GM21528 (cell line): ENCODE measurements around the gene AMPH.
"Not testable (repeated sequence)": the region's sequence is repeated elsewhere in the genome, so short reads cannot be mapped to it uniquely, and the experiment has no call there.

Experiments used
- ATAC-seq: cut with Tn5 transposase; IDR thresholded peaks from one replicate; pipeline ENCODE4 v1.9.1; 2021; ENCODE audit warnings: mild to moderate bottlenecking, moderate library complexity; ENCODE audit not compliant: unreplicated experiment, low FRiP score

Gene AMPH

DNA sequence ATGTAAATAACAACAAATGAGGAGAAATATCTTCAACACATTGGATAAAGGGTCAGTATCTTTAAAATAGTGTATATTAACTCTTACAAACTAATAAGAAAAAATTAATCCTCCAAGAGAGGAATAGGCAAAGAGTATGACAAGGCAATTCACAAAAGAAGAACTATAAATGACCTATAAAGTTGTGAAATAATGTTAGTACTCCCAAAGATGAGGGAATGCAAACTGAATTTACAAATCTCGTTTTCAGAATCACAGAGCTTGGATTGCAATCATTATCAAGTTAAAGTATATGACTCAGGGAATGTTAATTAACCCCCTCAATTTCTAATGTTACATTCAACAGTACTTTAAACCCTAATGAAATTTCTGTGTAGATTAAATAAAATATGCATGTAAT lies 270.4 kb downstream of the AMPH start:
- ATAC-seq, result no peak

DNA sequence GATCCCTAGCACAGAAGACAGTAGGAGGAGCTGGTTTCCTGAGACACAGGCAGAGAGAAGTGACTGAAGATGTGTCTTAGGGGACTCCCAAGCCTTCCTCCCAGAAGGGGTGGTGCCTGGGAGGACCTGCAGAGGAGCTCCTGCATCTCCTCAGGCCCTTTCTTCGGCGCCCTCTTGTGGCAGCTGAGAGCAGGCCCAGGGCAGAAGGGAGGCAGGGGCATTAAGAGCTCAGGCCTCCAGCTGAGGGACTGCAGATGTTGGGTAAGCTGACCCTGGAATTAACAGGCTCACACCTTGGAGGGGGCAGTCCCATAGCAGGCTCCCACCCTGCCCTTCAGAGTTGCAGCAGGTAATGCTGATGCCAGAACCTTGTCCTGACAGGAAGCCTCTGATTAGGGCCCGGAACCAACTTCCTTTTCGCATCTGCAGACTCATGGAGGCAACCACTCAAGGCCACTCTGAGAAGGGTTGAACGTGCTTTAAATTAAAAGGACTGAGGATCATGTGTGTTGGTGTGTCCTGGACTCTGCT lies 272.0 kb downstream of the AMPH start:
- peak; percentile 91 for ATAC-seq

GRCh38 chr7:38358273-38358831 lies 272.8 kb downstream of the AMPH start:
- peak; percentile 40 for ATAC-seq

GRCh38 chr7:38354271-38354851 lies 276.8 kb downstream of the AMPH start:
- ATAC-seq, result not testable (repeated sequence)

DNA sequence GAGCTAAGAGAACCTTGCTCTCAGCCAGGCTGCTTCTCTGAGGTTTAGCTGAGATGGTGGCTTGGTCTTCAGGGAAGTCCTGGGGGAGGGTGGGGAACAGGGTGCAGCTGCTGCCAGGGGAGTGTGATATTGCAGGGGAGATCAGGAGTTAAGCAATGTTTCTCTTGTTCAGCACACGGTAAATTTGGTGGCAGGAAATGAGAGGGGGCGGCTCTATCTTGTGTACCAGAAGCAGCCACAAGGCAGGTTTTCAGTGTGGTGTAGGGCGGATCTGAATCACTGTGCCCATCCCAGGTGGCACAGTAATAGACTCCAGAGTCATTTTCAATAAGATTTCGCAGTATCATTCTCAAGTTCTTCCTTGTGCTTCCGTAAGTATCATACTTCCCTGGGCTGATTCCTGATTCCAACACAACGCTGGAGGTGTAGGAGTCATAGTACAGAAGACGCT lies 277.7 kb downstream of the AMPH start:
- ATAC-seq, result not testable (repeated sequence)

DNA sequence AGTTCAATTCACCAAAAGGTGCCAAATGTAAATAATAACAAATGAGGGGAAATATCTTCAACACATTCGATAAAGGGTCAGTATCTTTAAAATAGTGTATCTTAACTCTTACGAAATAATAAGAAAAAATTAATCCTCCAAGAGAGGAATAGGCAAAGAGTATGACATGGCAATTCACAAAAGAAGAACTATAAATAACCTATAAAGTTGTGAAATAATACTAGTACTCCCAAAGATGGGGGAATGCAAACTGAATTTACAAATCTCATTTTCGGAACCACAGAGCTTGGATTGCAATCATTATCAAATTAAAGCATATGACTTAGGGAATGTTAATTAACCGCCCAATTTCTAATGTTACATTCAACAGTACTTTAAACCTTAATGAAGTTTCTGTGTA lies 279.6 kb downstream of the AMPH start:
- no peak for ATAC-seq

GRCh38 chr7:38350777-38351176 lies 280.4 kb downstream of the AMPH start:
- not testable (repeated sequence) for ATAC-seq

DNA sequence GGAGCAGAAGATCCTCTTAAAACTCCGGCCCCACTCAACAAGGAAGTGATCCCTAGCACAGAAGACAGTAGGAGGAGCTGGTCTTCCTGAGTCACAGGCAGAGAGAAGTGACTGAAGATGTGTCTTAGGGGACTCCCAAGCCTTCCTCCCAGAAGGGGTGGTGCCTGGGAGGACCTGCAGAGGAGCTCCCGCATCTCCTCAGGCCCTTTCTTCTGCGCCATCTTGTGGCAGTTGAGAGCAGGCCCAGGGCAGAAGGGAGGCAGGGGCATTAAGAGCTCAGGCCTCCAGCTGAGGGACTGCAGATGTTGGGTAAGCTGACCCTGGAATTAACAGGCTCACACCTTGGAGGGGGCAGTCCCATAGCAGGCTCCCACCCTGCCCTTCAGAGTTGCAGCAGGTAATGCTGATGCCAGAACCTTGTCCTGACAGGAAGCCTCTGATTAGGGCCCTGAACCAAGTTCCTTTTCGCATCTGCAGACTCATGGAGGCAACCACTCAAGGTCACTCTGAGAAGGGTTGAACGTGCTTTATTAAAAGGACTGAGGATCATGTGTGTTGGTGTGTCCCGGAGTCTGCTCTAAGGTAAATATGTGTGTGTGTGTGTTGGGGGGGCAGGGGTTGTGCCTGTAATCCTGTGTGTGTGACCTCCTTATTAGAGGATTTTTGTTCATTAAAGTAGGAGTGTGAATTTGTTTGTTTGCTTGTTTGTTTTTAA lies 281.1 kb downstream of the AMPH start:
- ATAC-seq, result peak; percentile 91

GRCh38 chr7:38349126-38349795 lies 281.9 kb downstream of the AMPH start:
- ATAC-seq, result peak; percentile 42

DNA sequence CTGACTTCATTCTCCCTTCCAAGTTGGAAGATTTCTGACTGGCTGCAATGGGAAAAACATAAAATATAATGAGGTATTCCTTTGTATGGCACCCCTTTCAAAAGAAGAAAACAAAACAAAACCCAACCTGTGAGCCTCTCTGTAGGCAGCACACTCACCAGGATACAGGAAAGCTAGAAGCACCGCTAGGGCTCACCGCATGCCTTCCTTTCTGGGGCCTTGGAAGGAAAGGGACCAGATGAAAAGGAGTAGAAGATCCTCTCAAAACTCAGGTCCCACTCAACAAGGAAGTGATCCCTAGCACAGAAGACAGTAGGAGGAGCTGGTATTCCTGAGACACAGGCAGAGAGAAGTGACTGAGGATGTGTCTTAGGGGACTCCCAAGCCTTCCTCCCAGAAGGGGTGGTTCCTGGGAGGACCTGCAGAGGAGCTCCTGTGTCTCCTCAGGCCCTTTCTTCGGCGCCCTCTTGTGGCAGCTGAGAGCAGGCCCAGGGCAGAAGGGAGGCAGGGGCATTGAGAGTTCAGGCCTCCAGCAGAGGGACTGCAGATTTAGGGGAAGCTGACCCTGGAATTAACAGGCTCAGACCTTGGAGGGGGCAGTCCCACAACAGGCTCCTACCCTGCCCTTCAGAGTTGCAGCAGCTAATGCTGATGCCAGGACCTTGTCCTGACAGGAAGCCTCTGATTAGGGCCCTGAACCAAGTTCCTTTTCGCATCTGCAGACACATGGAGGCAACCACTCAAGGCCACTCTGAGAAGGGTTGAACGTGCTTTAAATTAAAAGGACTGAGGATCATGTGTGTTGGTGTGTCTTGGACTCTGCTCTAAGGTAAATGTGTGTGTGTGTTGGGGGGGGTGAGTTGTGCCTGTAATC lies 285.6 kb downstream of the AMPH start:
- ATAC-seq, result not testable (repeated sequence)

- peak; percentile 45 for ATAC-seq
Observed at GRCh38 chr7:38344741-38345140, 286.4 kb downstream of the AMPH start.

DNA sequence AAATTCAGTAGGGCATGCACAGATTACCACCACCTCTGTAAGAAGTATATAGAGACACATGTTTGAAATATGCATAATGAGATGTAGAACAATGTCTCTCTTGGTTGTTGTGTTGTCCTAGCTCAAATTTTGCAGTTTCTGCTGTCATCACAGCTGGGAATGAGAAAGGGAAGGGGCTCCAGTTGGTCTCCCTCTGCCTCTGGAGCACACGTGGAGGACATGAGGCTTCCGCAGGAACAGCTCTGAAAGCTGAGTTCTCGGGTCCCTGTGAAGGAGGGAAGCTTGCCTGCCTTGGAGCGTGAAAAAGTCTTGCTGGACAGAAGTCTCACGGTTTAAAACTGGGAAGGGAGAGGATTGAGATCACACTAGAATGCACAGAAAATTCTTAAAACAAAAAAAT lies 289.0 kb downstream of the AMPH start:
- ATAC-seq, result not testable (repeated sequence)

DNA sequence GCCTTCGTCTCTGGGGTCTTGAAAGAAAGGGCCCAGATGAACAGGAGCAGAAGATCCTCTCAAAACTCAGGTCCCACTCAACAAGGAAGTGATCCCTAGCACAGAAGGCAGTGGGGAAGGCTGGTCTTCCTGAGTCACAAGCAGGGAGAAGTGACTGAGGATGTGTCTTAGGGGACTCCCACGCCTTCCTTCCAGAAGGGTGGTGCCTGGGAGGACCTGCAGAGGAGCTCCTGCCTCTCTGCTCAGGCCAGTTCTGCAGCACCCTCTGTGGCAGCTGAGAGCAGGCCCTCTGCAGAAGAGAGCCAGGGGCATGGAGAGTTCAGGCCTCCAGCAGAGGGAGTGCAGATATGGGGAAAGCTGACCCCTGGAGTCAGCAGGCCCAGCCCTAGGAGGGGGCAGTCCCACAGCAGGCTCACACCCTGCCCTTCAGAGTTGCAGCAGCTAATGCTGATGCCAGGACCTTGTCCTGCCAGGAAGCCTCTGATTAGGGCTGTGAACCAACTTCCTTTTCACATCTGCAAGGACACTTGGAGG lies 289.9 kb downstream of the AMPH start:
- ATAC-seq, result not testable (repeated sequence)

DNA sequence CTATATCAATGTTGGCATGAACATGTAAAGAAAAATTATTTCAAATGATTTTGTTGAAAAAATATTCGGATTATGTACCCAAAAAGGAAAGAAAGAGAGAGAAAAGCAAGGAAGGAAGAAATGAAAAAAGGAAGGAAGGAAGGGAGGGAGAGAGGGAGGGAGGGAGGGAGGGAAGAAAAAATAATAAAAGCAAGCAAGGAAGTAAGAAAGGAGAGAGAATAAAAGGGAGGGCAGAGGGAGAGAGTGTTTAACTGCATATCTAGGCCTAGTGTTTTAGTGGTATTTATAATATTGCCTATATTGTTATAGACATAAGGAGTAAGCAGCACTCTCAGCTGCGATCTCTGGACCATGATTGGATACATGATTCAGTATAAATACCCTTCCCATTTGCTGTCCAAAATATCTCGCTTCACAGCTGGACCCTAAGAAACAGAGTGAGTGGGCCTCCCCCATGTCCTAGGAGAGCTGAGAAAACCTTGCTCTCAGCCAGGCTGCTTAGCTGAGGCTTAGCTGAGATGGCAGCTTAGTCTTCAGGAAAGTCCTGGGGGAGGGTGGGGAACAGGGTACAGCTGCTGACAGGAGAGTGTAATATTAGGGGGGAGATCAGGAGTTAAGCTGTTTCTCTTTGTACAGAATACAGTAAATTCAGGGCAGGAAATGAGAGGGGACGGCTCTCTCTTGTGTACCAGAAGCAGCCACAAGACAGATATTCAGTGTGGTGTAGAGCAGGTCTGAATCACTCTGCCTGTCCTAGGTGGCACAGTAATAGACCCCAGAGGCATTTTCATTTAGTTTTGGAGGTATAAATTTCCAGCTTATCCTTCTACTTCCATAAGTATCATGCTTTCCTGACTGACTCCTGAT lies 291.0 kb downstream of the AMPH start:
- no peak for ATAC-seq

- ATAC-seq, result not testable (repeated sequence)
Observed at GRCh38 chr7:38336148-38336515, 295.0 kb downstream of the AMPH start.

DNA sequence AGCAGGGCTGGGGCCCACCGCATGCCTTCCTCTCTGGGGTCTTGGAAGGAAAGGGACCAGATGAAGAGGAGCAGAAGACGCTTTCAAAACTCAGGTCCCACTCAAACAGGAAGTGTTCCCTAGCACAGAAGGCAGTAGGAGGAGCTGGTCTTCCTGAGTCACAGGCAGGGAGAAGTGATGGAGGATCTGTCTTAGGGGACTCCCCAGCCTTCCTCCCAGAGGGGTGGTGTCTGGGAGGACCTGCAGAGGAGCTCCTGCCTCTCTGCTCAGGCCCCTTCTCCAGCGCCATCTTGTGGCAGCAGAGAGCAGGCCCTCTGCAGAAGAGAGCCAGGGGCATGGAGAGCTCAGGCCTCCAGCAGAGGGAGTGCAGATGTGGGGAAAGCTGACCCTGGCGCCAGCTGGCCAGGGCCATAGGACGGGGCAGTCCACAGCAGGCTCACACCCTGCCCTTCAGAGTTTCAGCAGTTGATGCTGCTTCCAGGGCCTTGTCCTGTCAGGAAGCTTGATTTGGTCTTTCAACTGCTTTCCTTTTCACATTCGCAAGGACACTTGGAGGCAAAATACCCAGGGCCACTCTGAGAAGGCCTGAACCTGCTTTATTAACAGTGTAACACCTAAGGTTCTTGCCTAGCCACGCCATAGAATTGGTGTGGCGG lies 295.6 kb downstream of the AMPH start:
- peak; percentile 94 for ATAC-seq

- ATAC-seq, result no peak
Observed at GRCh38 chr7:38335128-38335491, 296.1 kb downstream of the AMPH start.

DNA sequence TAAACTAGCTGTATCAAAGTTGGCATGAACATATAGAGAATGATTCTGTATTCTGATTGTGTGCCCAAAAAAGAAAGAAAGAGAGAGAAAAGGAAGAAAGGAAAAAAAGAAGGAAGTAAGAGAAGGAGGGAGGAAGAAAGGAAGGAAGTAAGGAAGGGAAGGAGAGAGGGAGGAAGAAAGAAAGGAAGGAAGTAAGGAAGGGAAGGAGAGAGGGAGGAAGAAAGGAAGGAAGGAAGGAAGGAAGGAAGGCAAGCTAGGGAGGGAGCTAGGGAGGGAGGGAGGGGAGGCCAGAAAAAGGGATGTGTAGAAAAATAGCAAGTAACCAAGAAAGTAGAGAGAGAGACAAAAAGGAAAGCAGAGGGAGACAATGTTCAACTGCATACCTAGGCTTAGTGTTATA lies 297.0 kb downstream of the AMPH start:
- ATAC-seq, result no peak
